Upper lobe of left lung (tissue), 6 donors: ENCODE measurements around the gene GRIK4. TPM values are rescaled to one million over a fixed set of nuclear protein-coding genes. Genes with fewer than 3 reads are reported as not detected.

Experiments
- ATAC-seq, 2 donors: fragments of 200-7000 bp; cut with Tn5 transposase; one replicate each; pipeline ENCODE4 v1.9.1; 2022; ENCODE audit warnings: mild to moderate bottlenecking in 2 of 2, moderate library complexity in 2 of 2; ENCODE audit not compliant: low FRiP score in 2 of 2
- DNase-seq, 2 donors: peaks; one replicate each; pipeline ENCODE4 v3.0.0-alpha.2; 2019 to 2020
- H3K27ac ChIP-seq, 4 donors: fragments of 200-600 bp; sonication (generic); one replicate each; pipeline ENCODE4 v1.5.1; 2016 to 2019
- H3K27me3 ChIP-seq, 4 donors: fragments of 200-600 bp; sonication (generic); one replicate each; pipeline ENCODE4 v1.5.1; 2017 to 2019
- H3K36me3 ChIP-seq, 4 donors: fragments of 200-600 bp; sonication (generic); one replicate each; pipeline ENCODE4 v1.5.1; 2016 to 2019
- H3K4me1 ChIP-seq, 4 donors: fragments of 200-600 bp; sonication (generic); one replicate each; pipeline ENCODE4 v1.5.1; 2018 to 2019
- H3K4me3 ChIP-seq, 4 donors: fragments of 200-600 bp; sonication (generic); one replicate each; pipeline ENCODE4 v1.5.1; 2017 to 2019; ENCODE audit warnings: mild to moderate bottlenecking in 2 of 4, moderate library complexity in 1 of 4
- H3K9me3 ChIP-seq, 4 donors: fragments of 200-600 bp; sonication (generic); one replicate each; pipeline ENCODE4 v1.5.1; 2018 to 2019
- EP300 ChIP-seq, 4 donors: sonication (generic); formaldehyde crosslinking; IDR thresholded peaks; one replicate each; pipeline ENCODE4 v1.5.1; 2017; ENCODE audit warnings: antibody characterized with exemption in 4 of 4, control low read depth in 2 of 4
- POLR2A ChIP-seq, 4 donors: fragments of 450-650 bp; IDR thresholded peaks; one replicate each; pipeline ENCODE4 v1.5.1; 2016 to 2017; ENCODE audit warnings: antibody characterized with exemption in 4 of 4, mild to moderate bottlenecking in 2 of 4
- POLR2AphosphoS5 ChIP-seq, 2 donors: sonication (generic); formaldehyde crosslinking; IDR thresholded peaks; one replicate each; pipeline ENCODE4 v1.5.1; 2017; ENCODE audit warnings: antibody characterized with exemption in 2 of 2
- WGBS, 2 donors: methylation state at CpG; one replicate each; pipeline ENCODE4 v1.1.5; 2017 to 2018; 5-methylcytosine and 5-hydroxymethylcytosine counted together
- total RNA-seq, 6 donors: library from RNA; depleted of rRNA in 4 of 6; stranded (reverse); fragments of >200 nt in 4 of 6; gene quantifications; one replicate each; pipeline versions ENCODE4 v1.1.0 to v1.2.1, GENCODE V29; 2016 to 2021
- TF ChIP-seq, protein P1 (sequence below), 6 experiments: fragments of 450-650 bp in 4 of 6; fragments of 200-600 bp in 2 of 6; sonication (generic) in 2 of 6; IDR thresholded peaks; one replicate each; pipeline ENCODE4 v1.5.1; 2016 to 2019; ENCODE audit warnings: antibody characterized with exemption in 6 of 6
- donor health status: DM: no; HTN: no; CAD: no; lungs with moderate emphysema.
- donor health status: DM: no; HTN: yes; CAD: no; lungs with severe emphysema.

GRIK4 gene
- total RNA-seq, 6 donors from 2014 or later: 0.30 to 8.4 (median 0.78) TPM

GRCh38 chr11:120795185-120795584 is 283.6 kb downstream of the GRIK4 start:
- H3K4me1 ChIP-seq: no peaks in the 10 kb centered on the region
- no peak overlapping the region for H3K4me3 ChIP-seq
- 79 to 83% methylated on average over 11 of the region's 11 CpGs for WGBS, 2 donors
- H3K27me3 ChIP-seq: no peaks in the 10 kb centered on the region
- DNase-seq (no peak), ATAC-seq (no peak)
- no peaks in the 10 kb centered on the region for H3K36me3 ChIP-seq
- H3K9me3 ChIP-seq: no peaks in the 10 kb centered on the region
- H3K27ac ChIP-seq: no peak overlapping the region
- TF ChIP-seq, protein P1, sequence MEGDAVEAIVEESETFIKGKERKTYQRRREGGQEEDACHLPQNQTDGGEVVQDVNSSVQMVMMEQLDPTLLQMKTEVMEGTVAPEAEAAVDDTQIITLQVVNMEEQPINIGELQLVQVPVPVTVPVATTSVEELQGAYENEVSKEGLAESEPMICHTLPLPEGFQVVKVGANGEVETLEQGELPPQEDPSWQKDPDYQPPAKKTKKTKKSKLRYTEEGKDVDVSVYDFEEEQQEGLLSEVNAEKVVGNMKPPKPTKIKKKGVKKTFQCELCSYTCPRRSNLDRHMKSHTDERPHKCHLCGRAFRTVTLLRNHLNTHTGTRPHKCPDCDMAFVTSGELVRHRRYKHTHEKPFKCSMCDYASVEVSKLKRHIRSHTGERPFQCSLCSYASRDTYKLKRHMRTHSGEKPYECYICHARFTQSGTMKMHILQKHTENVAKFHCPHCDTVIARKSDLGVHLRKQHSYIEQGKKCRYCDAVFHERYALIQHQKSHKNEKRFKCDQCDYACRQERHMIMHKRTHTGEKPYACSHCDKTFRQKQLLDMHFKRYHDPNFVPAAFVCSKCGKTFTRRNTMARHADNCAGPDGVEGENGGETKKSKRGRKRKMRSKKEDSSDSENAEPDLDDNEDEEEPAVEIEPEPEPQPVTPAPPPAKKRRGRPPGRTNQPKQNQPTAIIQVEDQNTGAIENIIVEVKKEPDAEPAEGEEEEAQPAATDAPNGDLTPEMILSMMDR (IDR thresholded peaks at IDR 0.05): no peak
- no peak for TF ChIP-seq POLR2A (IDR thresholded peaks at IDR 0.05)
- TF ChIP-seq EP300 (IDR thresholded peaks at IDR 0.05): no peak
- TF ChIP-seq POLR2AphosphoS5 (IDR thresholded peaks at IDR 0.05): no peak

GRCh38 chr11:120797143-120797542 is 285.6 kb downstream of the GRIK4 start:
- WGBS, 2 donors: 81 to 88% methylated on average over 5 to 8 of the region's 9 CpGs
- no peaks in the 10 kb centered on the region for H3K27me3 ChIP-seq
- no peaks in the 10 kb centered on the region for H3K36me3 ChIP-seq
- ATAC-seq (no peak), DNase-seq (peak in 1 of 2 donors; percentile 60)
- no peaks in the 10 kb centered on the region for H3K9me3 ChIP-seq
- TF ChIP-seq POLR2AphosphoS5 (IDR thresholded peaks at IDR 0.05): no peak
- TF ChIP-seq EP300 (IDR thresholded peaks at IDR 0.05): no peak
- TF ChIP-seq POLR2A (IDR thresholded peaks at IDR 0.05): no peak
- TF ChIP-seq, protein P1 (IDR thresholded peaks at IDR 0.05): no peak
- no peak overlapping the region for H3K27ac ChIP-seq
- no peak overlapping the region for H3K4me3 ChIP-seq
- no peaks in the 10 kb centered on the region for H3K4me1 ChIP-seq

GRCh38 chr11:120798854-120799253 is 287.3 kb downstream of the GRIK4 start:
- TF ChIP-seq POLR2AphosphoS5 (IDR thresholded peaks at IDR 0.05) (no peak), POLR2A (IDR thresholded peaks at IDR 0.05) (no peak), EP300 (IDR thresholded peaks at IDR 0.05) (no peak)
- TF ChIP-seq, protein P1 (IDR thresholded peaks at IDR 0.05): no peak

DNA sequence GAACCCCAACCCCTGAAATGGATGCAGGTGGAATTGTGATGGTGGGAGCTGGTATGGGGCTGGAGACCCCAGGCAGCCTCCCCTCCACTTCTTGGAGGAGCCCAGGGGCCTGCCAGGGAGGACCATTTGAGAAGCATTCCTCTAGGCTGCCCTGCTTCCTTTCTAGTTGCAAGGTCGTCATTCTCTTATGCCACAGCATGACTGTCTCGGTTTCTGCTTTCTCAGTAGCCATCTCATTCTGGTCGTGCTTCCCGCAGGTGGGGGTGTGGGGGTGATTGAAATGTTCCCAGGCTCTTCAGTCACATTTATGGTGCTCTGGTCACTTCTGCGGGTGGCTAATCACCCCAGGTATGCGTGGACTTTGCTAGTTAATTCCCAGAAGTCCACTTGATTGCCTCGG is 288.7 kb downstream of the GRIK4 start:
- no peak overlapping the region for H3K4me3 ChIP-seq
- no peaks in the 10 kb centered on the region for H3K4me1 ChIP-seq
- H3K36me3 ChIP-seq: no peaks in the 10 kb centered on the region
- no peak overlapping the region for H3K27ac ChIP-seq
- TF ChIP-seq POLR2AphosphoS5 (IDR thresholded peaks at IDR 0.05) (no peak), EP300 (IDR thresholded peaks at IDR 0.05) (no peak), POLR2A (IDR thresholded peaks at IDR 0.05) (no peak)
- TF ChIP-seq, protein P1 (IDR thresholded peaks at IDR 0.05): no peak
- H3K9me3 ChIP-seq: no peaks in the 10 kb centered on the region
- no peaks in the 10 kb centered on the region for H3K27me3 ChIP-seq
- no peak for ATAC-seq
- DNase-seq: no peak
- 70 to 77% methylated on average over 7 of the region's 7 CpGs for WGBS, 2 donors

More at GRCh38 chr11:120798854-120799253, 287.3 kb downstream of the GRIK4 start:
- no peaks in the 10 kb centered on the region for H3K9me3 ChIP-seq
- no peak overlapping the region for H3K4me3 ChIP-seq
- H3K4me1 ChIP-seq: no peaks in the 10 kb centered on the region
- no peaks in the 10 kb centered on the region for H3K36me3 ChIP-seq
- ATAC-seq (no peak), DNase-seq (no peak)
- H3K27ac ChIP-seq: no peak overlapping the region
- 84 to 90% methylated on average over 3 of the region's 3 CpGs for WGBS, 2 donors
- H3K27me3 ChIP-seq: no peaks in the 10 kb centered on the region
